GM21381 (cell line): ENCODE data around the gene CYBC1.

Source experiments
- ATAC-seq: cut with Tn5 transposase; IDR thresholded peaks from one replicate; pipeline ENCODE4 v1.9.1; 2021; ENCODE audit warnings: mild to moderate bottlenecking, moderate library complexity; ENCODE audit not compliant: unreplicated experiment

CYBC1 gene

GRCh38 chr17:82411396-82412053, 39.0 kb downstream of the CYBC1 start:
- no peak for ATAC-seq

GRCh38 chr17:82410014-82410716, 40.4 kb downstream of the CYBC1 start:
- no peak for ATAC-seq

DNA sequence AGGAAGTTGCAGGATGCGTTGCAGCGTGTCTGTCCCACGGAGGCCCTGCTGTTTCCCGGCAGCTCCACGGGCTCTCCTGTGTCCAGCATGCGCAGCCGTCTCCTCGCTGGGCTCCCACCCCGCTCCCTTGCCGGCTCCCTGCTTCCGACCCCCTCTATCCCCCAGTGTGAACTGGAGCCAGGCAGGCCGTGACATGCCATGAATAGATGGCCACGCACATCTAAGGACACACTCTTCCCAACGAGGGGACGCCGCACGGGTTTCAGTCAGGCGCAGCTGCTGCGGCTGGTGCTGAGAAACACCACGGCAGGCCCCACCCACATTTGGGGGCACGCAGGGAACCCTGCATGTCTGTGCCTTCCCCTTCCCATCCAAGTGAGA, 41.6 kb downstream of the CYBC1 start:
- ATAC-seq: no peak

DNA sequence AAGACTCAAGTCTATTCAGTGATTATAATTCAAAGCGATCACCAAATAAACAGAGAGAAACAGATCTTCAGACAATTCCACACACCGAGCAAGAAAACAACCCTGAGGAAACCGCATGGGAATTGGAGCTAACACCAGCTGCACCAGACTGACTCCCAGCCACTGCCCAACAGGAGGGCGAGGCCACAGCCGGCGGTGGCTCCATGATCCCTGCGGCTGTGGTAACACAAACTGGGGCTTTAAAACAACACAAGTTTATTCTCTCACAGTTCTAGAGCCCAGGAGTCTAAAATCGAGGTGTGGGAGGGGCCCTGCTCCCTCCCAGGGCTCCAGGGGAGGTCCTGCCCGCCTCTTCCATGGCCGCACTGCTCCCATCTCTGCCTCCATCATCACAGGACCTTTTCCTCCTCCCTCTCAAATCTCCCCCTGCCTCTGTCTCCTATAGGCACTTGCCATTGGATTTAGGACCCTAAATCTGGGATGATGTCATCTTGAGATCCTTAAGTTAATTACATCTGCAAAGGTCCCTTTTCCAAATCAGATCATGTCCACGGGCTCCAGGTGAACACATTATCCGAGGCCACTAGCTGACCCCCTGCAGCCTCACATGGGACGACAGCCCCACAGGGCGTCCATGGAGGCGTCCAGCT, 42.1 kb downstream of the CYBC1 start:
- ATAC-seq: no peak

GRCh38 chr17:82407255-82407654, 43.3 kb downstream of the CYBC1 start:
- ATAC-seq: no peak

DNA sequence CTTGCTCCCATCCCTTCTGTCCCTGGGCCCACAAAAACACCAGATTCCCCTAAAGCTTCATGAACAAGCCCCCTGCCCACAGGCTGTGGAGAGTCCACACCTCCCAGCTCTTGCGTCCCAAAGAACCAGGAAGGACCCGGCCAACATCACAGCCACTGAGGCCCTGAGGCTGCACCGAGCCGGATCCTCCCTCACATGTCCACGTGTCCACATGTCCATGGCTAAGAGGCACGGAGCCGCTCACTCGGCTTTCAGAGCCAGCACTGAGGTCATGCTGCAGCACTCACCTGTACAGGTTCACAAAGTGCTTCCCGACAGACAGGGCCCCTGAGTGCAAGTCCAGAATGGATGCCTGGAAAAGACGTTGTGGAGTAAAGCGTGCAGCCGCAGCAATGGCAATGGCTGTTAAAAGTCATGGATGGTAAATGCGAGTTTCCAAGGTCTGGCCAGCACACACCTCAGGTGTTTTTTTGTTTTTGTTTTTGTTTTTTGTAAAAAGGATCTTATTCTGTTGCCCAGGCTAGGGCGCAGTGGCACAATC, 44.4 kb downstream of the CYBC1 start:
- no peak for ATAC-seq

DNA sequence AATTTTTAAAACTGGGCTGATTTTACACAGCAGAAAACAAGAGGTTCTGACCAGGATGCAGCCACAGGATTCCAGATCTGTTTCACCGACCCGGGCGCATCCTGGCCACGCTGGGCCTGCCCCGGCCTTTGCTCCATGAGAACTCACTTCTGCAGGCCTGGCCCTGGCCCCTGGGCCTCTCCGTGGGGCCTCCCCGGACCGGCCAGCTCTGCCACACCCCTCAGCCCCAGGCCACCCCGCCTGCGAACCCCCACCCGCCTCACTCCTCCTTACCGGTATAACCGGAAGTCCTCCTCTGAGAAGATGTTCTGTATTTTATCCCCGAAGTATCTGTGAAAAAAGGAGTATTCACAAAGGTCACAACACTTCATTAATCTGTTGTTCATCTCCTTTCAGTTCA, 45.5 kb downstream of the CYBC1 start:
- no peak for ATAC-seq

DNA sequence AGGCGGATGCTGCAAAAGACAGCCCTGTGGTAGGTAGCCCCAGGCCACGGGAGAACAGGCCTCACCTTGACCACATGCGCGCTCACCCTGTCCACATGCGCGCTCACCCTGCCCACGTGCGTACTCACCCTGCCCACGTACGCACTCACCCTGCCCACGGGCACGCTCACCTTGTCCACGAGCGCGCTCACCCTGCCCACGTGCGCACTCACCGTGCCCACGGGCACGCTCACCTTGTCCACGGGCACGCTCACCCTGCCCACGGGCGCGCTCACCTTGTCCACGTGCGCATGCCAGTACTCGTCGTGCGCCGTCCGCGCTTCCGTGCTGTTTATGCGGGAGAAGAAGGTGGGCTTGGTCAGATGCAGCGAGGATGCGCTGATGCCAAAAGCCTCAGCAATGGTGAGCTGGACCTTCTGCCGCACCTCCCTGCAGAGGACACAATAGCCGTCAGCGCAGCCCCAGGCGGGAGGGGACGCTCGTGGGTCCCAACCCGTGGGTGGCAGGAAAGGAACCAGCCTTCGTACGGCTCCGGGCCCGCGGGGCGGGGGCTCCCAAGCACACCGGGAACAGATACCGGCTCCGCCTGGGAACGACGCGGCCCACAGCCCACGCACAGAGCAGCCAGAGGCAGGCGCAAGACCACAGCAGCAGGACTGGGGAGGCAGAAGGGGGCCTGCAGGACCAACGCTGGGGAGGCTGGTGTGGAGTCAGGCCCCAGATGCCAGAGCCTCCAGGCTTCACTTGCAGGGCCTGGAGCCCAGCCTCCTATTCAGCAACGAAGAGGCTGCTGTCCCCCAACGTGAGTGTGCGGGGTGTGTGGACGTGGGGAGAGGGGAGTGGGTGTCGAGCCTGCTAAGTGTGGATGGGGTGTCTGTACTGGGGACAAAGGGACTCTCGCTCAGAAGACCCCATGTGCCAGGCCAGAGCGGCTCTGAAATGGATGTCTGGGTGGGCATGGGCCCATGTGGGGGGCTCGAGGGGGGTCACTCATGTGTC, 46.6 kb downstream of the CYBC1 start:
- no peak for ATAC-seq

DNA sequence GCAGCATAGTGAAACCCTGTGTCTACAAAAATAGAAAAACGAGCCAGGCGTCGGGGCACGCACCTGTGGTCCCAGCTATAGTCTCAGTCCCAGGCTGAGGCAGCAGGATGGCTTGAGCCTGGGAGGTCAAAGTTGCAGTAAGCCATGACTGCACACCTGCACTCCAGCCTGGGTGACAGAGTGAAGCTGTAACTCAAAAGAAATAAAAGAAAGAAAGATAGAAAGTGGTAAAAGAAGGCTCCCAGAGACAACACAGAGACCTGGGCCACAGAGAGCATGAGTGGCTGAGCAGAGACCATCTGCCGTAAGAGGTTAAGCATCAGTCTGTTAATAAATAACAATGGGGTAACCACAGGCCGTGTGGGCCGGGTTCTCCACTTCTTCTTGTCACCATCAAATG, 47.7 kb downstream of the CYBC1 start:
- peak; percentile 73 for ATAC-seq

- ATAC-seq: no peak
Observed at GRCh38 chr17:82400830-82401229, 49.7 kb downstream of the CYBC1 start.

GRCh38 chr17:82400206-82400605, 50.3 kb downstream of the CYBC1 start:
- no peak for ATAC-seq

GRCh38 chr17:82399601-82400101, 50.9 kb downstream of the CYBC1 start:
- ATAC-seq: no peak

GRCh38 chr17:82399041-82399441, 51.5 kb downstream of the CYBC1 start:
- no peak for ATAC-seq

DNA sequence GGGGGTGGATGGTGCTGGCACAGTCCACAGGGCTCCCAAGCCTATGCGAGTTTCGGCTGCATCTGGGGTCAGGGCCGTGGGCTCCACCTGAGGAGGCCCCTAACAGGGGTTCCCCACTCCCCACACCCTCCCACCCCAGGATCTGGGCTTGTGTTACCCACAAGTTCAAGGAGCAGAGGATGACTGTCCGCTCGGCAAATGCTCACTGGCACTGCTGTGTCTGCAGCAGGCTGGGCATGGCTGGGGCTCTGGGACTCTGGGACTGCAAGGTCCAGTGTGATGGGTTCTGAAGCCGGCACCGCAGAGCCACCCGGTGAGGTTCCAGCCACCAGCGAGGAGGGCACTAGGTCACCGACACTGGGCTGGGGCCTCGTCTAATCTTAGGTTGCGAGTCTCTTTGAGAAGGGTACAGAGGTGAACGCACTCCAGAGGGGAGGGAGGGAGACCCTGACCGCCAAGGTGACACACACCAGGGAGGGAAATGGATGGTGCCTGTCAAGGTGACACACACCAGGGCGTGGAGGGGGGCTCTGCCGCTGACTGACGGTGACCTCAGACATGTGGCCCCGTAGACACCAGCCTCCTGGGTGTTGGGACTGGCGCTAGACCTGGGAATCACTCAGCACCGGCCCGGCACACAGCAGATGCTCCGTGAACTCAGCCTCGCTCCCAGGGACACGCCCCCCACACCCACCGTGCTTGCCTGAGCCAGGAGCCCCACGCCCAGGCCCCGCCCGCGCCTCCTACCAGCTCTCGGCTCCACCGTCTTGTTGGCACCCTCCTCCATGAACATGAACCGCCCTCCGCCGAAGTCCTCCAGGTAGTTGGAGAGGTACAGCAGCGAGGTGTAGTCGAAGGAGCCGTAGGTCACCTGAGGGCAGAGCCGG, 52.9 kb downstream of the CYBC1 start:
- ATAC-seq: no peak

DNA sequence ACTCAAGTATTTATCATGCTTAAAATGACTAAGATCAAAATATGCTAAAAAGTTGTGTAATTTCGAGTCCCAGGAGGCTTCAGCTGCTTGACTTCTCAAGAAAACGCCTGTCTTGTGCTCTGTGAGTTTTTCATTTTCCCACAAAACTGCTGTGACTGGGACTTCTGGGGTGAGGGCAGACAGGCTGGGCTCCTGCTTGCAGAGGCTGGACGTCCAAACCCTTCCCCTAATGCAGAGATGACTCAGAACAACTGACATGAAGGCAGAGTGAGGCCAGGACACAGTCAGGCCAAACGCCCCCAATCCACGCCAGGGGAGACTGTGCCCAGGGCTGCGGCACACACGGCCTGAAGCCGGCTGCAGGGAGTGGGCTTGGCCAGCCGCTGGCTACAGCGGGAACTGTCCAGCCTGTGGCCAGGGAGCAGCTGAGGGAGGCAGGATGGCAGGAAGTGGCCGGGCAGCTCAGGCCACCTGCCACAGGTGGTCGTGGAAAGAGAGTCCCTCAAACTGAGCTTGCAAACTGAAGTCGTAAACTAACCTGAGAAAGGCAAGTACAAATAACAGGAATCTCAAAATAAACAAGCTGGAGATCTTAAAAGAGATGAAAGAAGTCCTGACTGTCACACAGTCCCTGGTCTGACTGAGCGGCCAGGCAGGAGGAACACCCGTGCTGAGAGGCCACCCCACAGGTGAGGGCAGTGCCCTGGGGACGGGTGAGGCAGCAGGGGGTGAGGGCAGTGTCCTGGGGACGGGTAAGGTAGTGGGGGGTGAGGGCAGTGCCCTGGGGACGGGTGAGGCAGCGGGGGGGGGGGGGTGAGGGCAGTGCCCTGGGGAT, 53.7 kb downstream of the CYBC1 start:
- ATAC-seq: no peak

- no peak for ATAC-seq
Observed at GRCh38 chr17:82394278-82394677, 56.3 kb downstream of the CYBC1 start.

DNA sequence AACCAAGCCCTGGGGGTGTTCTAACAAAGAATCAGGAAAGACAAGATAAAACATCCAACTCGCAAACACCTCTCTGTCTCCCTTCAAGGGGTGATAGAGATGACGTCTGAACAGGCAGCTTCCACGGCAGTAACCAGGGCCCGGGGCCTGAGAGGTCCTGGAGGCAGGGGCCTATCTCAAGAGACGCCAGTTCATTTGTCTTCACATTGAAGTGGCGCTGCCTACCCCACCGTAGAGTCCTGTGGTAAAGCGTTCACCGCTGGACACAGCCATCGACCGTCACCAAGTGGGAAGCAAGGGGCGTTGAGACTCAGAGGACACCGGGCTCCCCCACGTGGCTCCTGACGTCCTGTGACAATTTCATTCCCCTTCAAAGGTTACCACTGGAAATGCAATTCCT, 57.6 kb downstream of the CYBC1 start:
- no peak for ATAC-seq
